Hematopoietic multipotent progenitor cell treated with erythropoietin and hydrocortisone succinate and interleukin-3 and kit ligand, for 15 days (in vitro differentiated cells): ENCODE data around the gene PWWP2A.
A peak's percentile ranks its signal among the peaks of the same experiment; 100 is the strongest.

Experiments used
- DNase-seq: peaks from one replicate; pipeline ENCODE4 v3.0.0-alpha.2; 2015; ENCODE audit warnings: low spot score

Gene PWWP2A

DNA sequence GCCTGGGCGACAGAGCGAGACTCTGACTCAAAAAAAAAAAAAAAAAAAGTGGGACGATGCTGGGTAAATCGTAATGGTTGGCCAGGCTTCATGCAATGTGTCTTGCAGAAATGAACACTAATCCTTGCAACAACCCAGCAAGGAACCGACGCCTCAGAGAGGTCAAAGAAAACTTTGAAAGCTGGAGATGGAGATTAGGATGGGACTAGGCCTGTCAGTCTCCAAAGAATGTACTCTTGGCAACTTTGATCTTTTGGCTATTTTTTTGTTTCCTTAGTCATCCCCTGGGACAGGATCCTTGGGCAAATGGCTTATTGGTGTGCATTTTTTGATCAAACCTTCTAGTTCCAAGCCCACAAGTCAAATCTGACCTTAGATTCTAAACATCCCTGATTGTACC, 10.6 kb upstream of the PWWP2A start:
- DNase-seq = no peak

DNA sequence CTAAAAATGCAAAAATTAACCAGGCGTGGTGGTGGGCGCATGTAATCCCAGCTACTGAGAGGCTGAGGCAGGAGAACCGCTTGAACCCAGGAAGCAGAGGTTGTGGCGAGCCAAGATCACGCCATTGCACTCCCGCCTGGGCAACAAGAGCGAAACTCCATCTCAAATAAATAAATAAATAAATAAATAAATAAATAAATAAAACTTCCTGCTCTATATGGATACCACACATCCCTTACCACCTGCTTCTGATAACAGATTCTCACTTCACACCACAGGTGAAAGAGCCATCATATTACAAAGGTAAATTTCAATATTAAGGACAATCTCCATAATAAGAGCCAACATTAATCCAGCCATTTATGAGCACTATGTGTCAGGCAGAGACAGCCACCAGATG, 9.4 kb upstream of the PWWP2A start:
- DNase-seq = no peak

DNA sequence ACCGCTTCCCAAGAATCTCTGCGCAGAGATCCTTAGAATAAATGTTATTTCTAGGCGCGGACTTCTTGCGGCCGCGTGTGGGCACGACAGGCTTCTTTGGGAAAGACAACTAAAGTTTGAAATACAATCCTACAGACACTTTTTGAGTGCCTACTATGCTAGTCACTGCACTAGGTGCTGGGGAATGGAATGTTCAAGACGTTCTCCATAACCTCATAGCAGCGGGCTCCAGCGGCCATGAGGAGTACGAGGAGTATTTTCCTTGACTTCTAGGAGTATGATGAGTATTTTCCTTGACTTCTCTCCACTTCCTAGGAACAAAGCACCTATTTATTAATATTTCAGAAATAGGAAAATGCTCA, 636 bp upstream of the PWWP2A start:
- DNase-seq = no peak

- DNase-seq = peak; percentile 35
These were observed 705 bp downstream of the PWWP2A start for GRCh38 chr5:160118349-160119141.

- DNase-seq = no peak
These were observed 2.3 kb downstream of the PWWP2A start for GRCh38 chr5:160116991-160117390.

DNA sequence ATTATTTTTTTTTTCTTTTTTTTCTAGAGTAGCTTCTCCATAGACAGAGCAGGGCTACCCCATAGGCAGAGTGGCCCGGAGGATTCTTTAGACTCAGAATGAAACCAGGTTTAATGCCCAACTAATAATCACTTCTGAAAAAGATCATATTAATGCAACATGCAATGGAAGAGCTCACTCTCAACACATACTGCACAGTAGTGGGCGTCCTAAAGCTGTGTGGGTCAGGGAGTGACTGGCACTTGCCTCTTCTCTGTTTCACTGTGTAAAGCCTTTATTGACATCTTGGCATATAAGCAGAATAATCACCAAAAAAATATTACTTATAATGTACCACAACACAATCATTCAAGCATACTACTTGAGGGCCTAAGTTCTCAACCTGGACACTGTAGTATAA, 11.1 kb downstream of the PWWP2A start:
- DNase-seq = no peak

DNA sequence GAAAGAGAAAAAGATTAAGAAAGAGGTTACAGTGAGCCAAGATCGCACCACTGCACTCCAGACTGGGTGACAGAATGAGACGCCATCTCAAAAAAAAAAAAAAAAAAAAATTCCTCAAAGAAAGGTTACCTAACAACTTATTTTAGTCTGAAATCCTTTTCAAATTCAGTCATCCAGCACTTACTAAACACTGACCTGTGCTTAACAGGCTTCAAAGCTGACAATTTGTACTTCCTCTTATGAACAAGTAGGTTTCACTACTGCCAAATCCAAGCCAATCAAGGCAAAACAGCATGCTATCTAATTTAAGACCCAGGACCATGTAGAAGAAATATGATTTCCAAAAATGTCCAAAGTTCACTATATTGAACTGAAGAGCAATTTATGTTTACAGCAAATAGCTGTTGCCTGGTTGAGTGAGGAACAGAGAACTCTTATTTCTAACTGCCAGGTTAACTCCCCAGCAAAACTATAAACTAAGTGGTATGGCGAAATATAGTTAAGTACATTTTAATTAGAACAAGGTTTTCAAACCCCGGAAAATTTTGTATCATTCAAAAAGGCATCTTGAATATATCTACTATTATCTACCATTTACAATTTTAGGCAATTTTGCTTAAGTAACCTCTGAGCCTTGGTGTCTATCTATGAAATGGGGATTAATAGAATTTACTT, 13.4 kb downstream of the PWWP2A start:
- no peak for DNase-seq

- no peak for DNase-seq
These were observed 21.3 kb downstream of the PWWP2A start for GRCh38 chr5:160097991-160098390.

GRCh38 chr5:160096178-160096577, 23.1 kb downstream of the PWWP2A start:
- no peak for DNase-seq

- no peak for DNase-seq
These were observed 26.1 kb downstream of the PWWP2A start for GRCh38 chr5:160092960-160093707.

GRCh38 chr5:160092514-160092913, 26.7 kb downstream of the PWWP2A start:
- no peak for DNase-seq

- DNase-seq = no peak
These were observed 29.2 kb downstream of the PWWP2A start for GRCh38 chr5:160090059-160090458.

DNA sequence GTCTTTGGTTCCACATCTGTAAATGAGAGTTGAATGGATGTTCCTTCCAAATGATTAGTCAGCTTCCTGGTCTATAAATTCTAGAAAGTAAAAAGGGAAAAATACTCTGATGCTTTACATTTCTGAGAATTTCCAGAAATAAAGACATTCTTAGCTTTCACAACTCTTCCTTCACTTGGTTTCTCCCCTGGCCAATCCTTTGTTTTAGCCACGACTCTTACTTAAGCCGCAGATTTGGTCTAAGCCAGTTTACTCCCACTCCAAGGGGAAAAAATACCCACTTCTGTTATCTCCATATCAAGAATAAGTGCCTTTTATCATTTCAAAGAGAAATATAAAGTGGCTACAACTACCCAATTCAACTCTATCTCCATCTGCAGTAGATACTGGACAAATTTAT, 29.7 kb downstream of the PWWP2A start:
- DNase-seq = no peak

DNA sequence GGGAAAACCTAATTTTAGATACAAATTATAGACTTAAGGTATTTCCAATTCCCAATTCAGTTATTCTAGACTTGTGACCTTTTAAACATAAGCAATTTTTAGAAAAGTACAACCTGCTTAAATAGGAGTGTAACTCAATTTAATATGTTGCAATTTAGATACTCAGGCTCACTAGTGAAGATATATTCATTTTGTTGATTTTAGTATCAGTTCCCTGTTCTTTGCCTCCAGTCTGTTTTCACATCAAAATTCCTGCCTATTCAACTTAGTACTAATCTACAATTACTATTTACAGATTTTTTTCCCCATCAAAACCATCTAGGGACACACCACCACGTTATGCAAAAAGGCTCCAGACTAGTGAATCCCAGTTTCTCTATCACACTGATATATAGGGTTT, 30.4 kb downstream of the PWWP2A start:
- no peak for DNase-seq

DNA sequence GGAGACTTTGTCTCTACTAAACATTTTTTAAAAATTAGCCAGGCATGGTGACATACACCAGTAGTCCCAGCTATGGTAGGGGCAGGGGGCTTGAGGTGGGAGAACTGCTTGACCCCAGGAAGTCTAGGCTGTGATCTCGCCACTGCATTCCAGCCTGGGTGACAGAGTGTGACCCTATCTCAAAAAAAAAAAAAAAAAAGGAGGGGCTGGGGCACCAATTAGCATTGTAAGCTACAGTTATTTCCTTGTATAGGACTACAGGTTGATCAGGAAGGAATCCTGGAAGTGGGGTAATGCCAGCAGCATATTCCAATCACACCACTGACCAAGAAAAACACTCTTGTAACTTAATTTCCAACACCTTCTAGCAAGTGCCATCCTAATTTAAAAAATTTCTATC, 32.1 kb downstream of the PWWP2A start:
- no peak for DNase-seq

GRCh38 chr5:160084144-160084543, 35.1 kb downstream of the PWWP2A start:
- DNase-seq = no peak

- no peak for DNase-seq
These were observed 35.7 kb downstream of the PWWP2A start for GRCh38 chr5:160083501-160083900.

GRCh38 chr5:160082614-160083500, 36.4 kb downstream of the PWWP2A start:
- DNase-seq = no peak

- no peak for DNase-seq
These were observed 37.8 kb downstream of the PWWP2A start for GRCh38 chr5:160081495-160081894.

DNA sequence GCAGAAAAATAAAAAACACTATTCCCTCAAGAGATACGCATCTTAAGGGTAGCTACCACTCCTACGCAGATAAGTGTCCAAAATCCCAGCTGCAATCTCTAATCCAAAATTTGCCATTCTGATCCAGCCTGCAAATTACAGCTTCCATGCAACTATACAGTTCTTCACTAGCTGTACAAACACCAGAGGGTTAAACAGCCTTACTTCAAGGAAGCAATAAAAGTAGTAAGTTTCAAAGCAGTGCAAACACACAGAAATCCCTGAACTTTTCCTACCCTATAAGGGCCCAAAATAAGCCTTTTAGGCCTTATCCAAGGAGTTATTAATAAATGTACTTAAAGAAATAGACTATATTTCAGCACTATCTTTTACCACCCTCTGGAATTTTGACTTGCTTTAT, 39.5 kb downstream of the PWWP2A start:
- DNase-seq = no peak

- DNase-seq = no peak
These were observed 42.3 kb downstream of the PWWP2A start for GRCh38 chr5:160076997-160077396.

DNA sequence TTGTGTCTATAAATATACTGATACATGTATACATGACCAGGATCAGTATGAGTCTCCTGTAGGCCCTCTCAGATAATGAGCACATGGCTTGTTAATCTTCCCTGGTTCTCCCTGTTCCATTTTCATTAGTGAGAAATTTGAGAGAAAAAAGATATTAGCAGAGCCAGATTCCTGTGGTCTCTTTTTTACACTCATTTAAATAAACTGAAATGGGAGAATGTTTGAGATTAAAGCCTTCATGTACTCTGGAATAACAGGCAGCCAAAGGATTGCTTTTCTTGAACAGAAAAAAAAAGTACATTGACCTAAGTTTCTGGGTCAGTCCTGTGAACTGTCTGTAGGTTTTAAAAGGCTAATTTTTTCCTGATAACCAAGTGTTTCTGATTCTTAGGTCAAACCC, 44.2 kb downstream of the PWWP2A start:
- no peak for DNase-seq
